OCI-LY7 (cell line): ENCODE results near the gene STX16.

Experiments used
- EZH2phosphoT487 ChIP-seq: fragments of 200-600 bp; sonication (generic); IDR thresholded peaks from 2 replicates; pipeline ENCODE4 v1.6.1; 2018; ENCODE audit warnings: low read depth, borderline replicate concordance, mild to moderate bottlenecking, mixed run types, antibody characterized with exemption, low read length, moderate library complexity, mixed read lengths
- TF ChIP-seq, protein P1 (sequence below): fragments of 200-600 bp; sonication (generic); conservative IDR thresholded peaks from 2 replicates; pipeline ENCODE4 v1.5.1; 2014; ENCODE audit warnings: mild to moderate bottlenecking, antibody characterized with exemption, low read length, moderate library complexity, mixed read lengths

DNA sequence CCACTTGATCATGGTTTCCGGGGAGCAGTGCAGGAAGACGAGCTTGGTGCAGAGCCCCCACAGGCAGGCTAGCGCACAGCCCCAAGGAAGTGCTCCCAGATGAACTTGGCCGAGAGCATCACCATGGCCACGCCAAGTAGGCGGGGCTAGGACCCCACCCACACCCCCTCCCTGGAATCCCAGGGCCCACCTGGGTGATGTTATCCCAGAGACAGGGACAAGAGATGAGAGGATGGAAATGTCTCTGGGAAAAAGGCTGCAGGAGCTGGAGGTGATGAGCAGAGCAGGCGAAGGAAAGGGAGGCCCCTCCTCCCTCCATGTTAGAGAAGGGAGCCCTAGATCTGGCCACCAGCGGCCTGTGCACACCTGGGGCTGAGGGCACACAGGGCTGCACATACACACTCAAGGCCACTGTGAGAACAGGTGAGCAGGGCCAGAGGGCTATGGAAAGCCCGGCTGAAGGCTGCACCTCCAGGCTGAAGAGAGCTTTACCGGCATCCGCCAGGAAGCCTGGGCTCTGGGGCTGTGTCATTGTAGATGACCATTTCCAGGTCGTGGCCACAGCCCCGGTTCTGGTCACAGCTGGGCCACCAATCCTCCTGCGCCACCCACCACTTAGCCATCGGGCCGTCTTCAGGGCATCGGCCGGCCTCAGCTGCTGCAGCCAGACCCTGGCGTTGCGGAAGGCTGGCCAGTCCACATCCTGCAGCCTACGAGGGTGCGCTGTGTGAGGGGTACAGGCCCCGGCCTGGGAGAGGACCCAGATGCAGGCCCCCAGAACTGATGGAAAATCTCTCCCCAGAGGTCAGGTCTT lies 66.4 kb downstream of the STX16 start:
- TF ChIP-seq, protein P1, sequence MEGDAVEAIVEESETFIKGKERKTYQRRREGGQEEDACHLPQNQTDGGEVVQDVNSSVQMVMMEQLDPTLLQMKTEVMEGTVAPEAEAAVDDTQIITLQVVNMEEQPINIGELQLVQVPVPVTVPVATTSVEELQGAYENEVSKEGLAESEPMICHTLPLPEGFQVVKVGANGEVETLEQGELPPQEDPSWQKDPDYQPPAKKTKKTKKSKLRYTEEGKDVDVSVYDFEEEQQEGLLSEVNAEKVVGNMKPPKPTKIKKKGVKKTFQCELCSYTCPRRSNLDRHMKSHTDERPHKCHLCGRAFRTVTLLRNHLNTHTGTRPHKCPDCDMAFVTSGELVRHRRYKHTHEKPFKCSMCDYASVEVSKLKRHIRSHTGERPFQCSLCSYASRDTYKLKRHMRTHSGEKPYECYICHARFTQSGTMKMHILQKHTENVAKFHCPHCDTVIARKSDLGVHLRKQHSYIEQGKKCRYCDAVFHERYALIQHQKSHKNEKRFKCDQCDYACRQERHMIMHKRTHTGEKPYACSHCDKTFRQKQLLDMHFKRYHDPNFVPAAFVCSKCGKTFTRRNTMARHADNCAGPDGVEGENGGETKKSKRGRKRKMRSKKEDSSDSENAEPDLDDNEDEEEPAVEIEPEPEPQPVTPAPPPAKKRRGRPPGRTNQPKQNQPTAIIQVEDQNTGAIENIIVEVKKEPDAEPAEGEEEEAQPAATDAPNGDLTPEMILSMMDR: no peak
- no peak for TF ChIP-seq EZH2phosphoT487
